WTC11 (cell line): ENCODE results near the gene SUSD6. TPM values are rescaled to one million over a fixed set of nuclear protein-coding genes. Genes with fewer than 3 reads are reported as not detected.

ENCODE experiments used
- ATAC-seq: fragments of 200-7000 bp; cut with Tn5 transposase; 2 replicates; pipeline ENCODE4 v1.10.0; 2021; ENCODE audit warnings: mild to moderate bottlenecking, moderate library complexity
- CTCF ChIA-PET: fragments of 300-600 bp; sonication (Branson Sonifier 250); formaldehyde crosslinking; loops from one replicate; lab custom pipeline; 2021; ENCODE audit warnings: antibody characterized with exemption; lab: Charles Lee
- POLR2A ChIA-PET: fragments of 350-600 bp; sonication (Branson Sonifier 250); formaldehyde crosslinking; loops from one replicate; lab custom pipeline; 2021; ENCODE audit warnings: antibody characterized with exemption; lab: Charles Lee
- DNase-seq: peaks from one replicate; pipeline ENCODE4 v3.0.0; 2021; ENCODE audit warnings: low spot score
- H3K27ac Mint-ChIP-seq: 2 replicates; pipeline ENCODE4 v1.8.0; 2021; ENCODE audit warnings: mixed read lengths
- H3K27me3 Mint-ChIP-seq: 2 replicates; pipeline ENCODE4 v1.8.0; 2021; ENCODE audit warnings: low read depth, mild to moderate bottlenecking, moderate library complexity, mixed read lengths
- H3K36me3 Mint-ChIP-seq: 2 replicates; pipeline ENCODE4 v1.8.0; 2021; ENCODE audit warnings: mixed read lengths
- H3K4me1 Mint-ChIP-seq: 2 replicates; pipeline ENCODE4 v1.8.0; 2022; ENCODE audit warnings: mixed read lengths
- H3K4me3 Mint-ChIP-seq: 2 replicates; pipeline ENCODE4 v1.8.0; 2021; ENCODE audit warnings: mild to moderate bottlenecking, moderate library complexity, mixed read lengths
- H3K9me3 Mint-ChIP-seq: 2 replicates; pipeline ENCODE4 v1.8.0; 2021; ENCODE audit warnings: mixed read lengths
- CBFB ChIP-seq: sonication (generic); formaldehyde crosslinking; IDR thresholded peaks from 2 replicates; pipeline ENCODE4 v1.8.1; 2022; ENCODE audit warnings: mild to moderate bottlenecking, low read depth, missing genetic modification reagents
- EMX1 ChIP-seq: fragments of 250-450 bp; sonication (Bioruptor Pico); IDR thresholded peaks from 2 replicates; pipeline ENCODE4 v1.8.0; 2021; ENCODE audit warnings: mild to moderate bottlenecking
- GABPB1 ChIP-seq: sonication (generic); formaldehyde crosslinking; IDR thresholded peaks from 2 replicates; pipeline ENCODE4 v1.8.1; 2023; ENCODE audit warnings: mild to moderate bottlenecking, missing genetic modification reagents
- MYBL2 ChIP-seq: sonication (generic); formaldehyde crosslinking; IDR thresholded peaks from 2 replicates; pipeline ENCODE4 v1.8.1; 2023; ENCODE audit warnings: mild to moderate bottlenecking, moderate library complexity, missing genetic modification reagents
- NFE2L1 ChIP-seq: sonication (generic); formaldehyde crosslinking; IDR thresholded peaks from 2 replicates; pipeline ENCODE4 v1.8.1; 2023; ENCODE audit warnings: missing genetic modification reagents
- NR3C1 ChIP-seq: sonication (generic); formaldehyde crosslinking; conservative IDR thresholded peaks from 2 replicates; pipeline ENCODE4 v1.8.1; 2023; ENCODE audit warnings: low read depth, mild to moderate bottlenecking, missing genetic modification reagents
- RELA ChIP-seq: sonication (generic); formaldehyde crosslinking; IDR thresholded peaks from 2 replicates; pipeline ENCODE4 v1.8.1; 2022; ENCODE audit warnings: missing genetic modification reagents, mild to moderate bottlenecking, borderline replicate concordance
- ZBTB21 ChIP-seq: sonication (generic); formaldehyde crosslinking; IDR thresholded peaks from 2 replicates; pipeline ENCODE4 v1.8.1; 2023; ENCODE audit warnings: mild to moderate bottlenecking, missing genetic modification reagents, borderline replicate concordance
- ZNF121 ChIP-seq: sonication (generic); formaldehyde crosslinking; IDR thresholded peaks from 2 replicates; pipeline ENCODE4 v1.8.0; 2023; ENCODE audit warnings: missing genetic modification reagents
- ZNF138 ChIP-seq: sonication (generic); formaldehyde crosslinking; conservative IDR thresholded peaks from 2 replicates; pipeline ENCODE4 v1.8.1; 2022; ENCODE audit warnings: mild to moderate bottlenecking, moderate library complexity, missing genetic modification reagents
- ZNF219 ChIP-seq: sonication (generic); formaldehyde crosslinking; IDR thresholded peaks from 2 replicates; pipeline ENCODE4 v1.8.0; 2023; ENCODE audit warnings: missing genetic modification reagents, mild to moderate bottlenecking, borderline replicate concordance
- ZNF671 ChIP-seq: fragments of 250-450 bp; sonication (Bioruptor Pico); IDR thresholded peaks from 2 replicates; pipeline ENCODE4 v1.8.0; 2021; ENCODE audit warnings: mild to moderate bottlenecking
- total RNA-seq: library from RNA; stranded (reverse); gene quantifications from 3 replicates; pipeline ENCODE4 v1.2.3, GENCODE V29; 2021
- TF ChIP-seq, protein P1 (sequence below): sonication (generic); formaldehyde crosslinking; IDR thresholded peaks from 2 replicates; pipeline ENCODE4 v1.8.0; 2023; ENCODE audit warnings: missing genetic modification reagents, mild to moderate bottlenecking, borderline replicate concordance
- TF ChIP-seq, protein P2 (sequence below): sonication (generic); formaldehyde crosslinking; IDR thresholded peaks from 2 replicates; pipeline ENCODE4 v1.8.1; 2023; ENCODE audit warnings: mild to moderate bottlenecking, missing genetic modification reagents, borderline replicate concordance
- TF ChIP-seq, protein P3 (sequence below): sonication (generic); formaldehyde crosslinking; IDR thresholded peaks from 2 replicates; pipeline ENCODE4 v1.8.1; 2023; ENCODE audit warnings: mild to moderate bottlenecking, moderate library complexity, missing genetic modification reagents
- TF ChIP-seq, protein P4 (sequence below): fragments of 250-450 bp; sonication (Bioruptor Pico); IDR thresholded peaks from 2 replicates; pipeline ENCODE4 v2.1.2; 2022; ENCODE audit warnings: mild to moderate bottlenecking, moderate library complexity
- TF ChIP-seq, protein P5 (sequence below): sonication (generic); formaldehyde crosslinking; IDR thresholded peaks from 2 replicates; pipeline ENCODE4 v1.8.0; 2022; ENCODE audit warnings: missing genetic modification reagents
- TF ChIP-seq, protein P6 (sequence below): sonication (generic); formaldehyde crosslinking; IDR thresholded peaks from 2 replicates; pipeline ENCODE4 v1.8.0; 2023; ENCODE audit warnings: mild to moderate bottlenecking, missing genetic modification reagents

SUSD6 gene
- total RNA-seq, 1 experiment from 2014 or later = 10.1 TPM

DNA sequence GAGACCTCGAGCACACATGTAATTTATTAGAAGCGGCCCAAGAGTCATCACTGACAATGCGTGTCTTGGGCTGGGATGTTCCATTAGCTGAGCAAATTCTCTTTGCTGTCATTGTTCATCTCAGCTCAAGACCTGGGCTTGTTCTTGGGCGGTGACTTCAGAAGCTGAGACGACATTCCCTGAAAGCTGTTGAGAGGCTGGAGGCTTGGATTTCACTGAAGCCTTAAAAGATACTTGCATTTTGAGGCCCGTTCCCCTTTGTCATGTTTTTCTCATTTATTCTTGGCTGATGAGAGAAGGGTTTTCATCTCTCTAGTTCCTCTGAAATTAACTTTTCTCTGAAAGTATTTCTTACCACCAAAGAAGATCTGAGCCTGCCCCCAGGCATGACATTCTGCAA lies 16.6 kb upstream of the SUSD6 start:
- ChIA-PET POLR2A (no interaction called here), CTCF (interaction anchor here (0.6 to 2.8 kb wide), 4 partner anchors 10 to 132 kb away, joined by 3 to 17 read pairs (median 4); partner anchors contain the start of gene CCDC177)
- H3K27ac Mint-ChIP-seq = no peak overlapping the region
- H3K9me3 Mint-ChIP-seq = no peaks in the 10 kb centered on the region
- no peak for ATAC-seq
- TF ChIP-seq, protein P1, sequence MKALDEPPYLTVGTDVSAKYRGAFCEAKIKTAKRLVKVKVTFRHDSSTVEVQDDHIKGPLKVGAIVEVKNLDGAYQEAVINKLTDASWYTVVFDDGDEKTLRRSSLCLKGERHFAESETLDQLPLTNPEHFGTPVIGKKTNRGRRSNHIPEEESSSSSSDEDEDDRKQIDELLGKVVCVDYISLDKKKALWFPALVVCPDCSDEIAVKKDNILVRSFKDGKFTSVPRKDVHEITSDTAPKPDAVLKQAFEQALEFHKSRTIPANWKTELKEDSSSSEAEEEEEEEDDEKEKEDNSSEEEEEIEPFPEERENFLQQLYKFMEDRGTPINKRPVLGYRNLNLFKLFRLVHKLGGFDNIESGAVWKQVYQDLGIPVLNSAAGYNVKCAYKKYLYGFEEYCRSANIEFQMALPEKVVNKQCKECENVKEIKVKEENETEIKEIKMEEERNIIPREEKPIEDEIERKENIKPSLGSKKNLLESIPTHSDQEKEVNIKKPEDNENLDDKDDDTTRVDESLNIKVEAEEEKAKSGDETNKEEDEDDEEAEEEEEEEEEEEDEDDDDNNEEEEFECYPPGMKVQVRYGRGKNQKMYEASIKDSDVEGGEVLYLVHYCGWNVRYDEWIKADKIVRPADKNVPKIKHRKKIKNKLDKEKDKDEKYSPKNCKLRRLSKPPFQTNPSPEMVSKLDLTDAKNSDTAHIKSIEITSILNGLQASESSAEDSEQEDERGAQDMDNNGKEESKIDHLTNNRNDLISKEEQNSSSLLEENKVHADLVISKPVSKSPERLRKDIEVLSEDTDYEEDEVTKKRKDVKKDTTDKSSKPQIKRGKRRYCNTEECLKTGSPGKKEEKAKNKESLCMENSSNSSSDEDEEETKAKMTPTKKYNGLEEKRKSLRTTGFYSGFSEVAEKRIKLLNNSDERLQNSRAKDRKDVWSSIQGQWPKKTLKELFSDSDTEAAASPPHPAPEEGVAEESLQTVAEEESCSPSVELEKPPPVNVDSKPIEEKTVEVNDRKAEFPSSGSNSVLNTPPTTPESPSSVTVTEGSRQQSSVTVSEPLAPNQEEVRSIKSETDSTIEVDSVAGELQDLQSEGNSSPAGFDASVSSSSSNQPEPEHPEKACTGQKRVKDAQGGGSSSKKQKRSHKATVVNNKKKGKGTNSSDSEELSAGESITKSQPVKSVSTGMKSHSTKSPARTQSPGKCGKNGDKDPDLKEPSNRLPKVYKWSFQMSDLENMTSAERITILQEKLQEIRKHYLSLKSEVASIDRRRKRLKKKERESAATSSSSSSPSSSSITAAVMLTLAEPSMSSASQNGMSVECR (CRISPR knock-in tag) = no peak
- TF ChIP-seq MYBL2 (CRISPR knock-in tag) = no peak
- no peak for TF ChIP-seq ZNF138 (CRISPR knock-in tag)
- no peak for TF ChIP-seq ZNF121 (CRISPR knock-in tag)
- TF ChIP-seq EMX1 (CRISPR knock-in tag) = no peak
- TF ChIP-seq NR3C1 (CRISPR knock-in tag) = no peak
- no peak for TF ChIP-seq GABPB1
- no peak for TF ChIP-seq ZNF219
- no peak for TF ChIP-seq CBFB (CRISPR knock-in tag)
- TF ChIP-seq, protein P2, sequence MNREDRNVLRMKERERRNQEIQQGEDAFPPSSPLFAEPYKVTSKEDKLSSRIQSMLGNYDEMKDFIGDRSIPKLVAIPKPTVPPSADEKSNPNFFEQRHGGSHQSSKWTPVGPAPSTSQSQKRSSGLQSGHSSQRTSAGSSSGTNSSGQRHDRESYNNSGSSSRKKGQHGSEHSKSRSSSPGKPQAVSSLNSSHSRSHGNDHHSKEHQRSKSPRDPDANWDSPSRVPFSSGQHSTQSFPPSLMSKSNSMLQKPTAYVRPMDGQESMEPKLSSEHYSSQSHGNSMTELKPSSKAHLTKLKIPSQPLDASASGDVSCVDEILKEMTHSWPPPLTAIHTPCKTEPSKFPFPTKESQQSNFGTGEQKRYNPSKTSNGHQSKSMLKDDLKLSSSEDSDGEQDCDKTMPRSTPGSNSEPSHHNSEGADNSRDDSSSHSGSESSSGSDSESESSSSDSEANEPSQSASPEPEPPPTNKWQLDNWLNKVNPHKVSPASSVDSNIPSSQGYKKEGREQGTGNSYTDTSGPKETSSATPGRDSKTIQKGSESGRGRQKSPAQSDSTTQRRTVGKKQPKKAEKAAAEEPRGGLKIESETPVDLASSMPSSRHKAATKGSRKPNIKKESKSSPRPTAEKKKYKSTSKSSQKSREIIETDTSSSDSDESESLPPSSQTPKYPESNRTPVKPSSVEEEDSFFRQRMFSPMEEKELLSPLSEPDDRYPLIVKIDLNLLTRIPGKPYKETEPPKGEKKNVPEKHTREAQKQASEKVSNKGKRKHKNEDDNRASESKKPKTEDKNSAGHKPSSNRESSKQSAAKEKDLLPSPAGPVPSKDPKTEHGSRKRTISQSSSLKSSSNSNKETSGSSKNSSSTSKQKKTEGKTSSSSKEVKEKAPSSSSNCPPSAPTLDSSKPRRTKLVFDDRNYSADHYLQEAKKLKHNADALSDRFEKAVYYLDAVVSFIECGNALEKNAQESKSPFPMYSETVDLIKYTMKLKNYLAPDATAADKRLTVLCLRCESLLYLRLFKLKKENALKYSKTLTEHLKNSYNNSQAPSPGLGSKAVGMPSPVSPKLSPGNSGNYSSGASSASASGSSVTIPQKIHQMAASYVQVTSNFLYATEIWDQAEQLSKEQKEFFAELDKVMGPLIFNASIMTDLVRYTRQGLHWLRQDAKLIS = no peak
- TF ChIP-seq, protein P3, sequence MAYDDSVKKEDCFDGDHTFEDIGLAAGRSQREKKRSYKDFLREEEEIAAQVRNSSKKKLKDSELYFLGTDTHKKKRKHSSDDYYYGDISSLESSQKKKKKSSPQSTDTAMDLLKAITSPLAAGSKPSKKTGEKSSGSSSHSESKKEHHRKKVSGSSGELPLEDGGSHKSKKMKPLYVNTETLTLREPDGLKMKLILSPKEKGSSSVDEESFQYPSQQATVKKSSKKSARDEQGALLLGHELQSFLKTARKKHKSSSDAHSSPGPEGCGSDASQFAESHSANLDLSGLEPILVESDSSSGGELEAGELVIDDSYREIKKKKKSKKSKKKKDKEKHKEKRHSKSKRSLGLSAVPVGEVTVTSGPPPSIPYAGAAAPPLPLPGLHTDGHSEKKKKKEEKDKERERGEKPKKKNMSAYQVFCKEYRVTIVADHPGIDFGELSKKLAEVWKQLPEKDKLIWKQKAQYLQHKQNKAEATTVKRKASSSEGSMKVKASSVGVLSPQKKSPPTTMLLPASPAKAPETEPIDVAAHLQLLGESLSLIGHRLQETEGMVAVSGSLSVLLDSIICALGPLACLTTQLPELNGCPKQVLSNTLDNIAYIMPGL = no peak
- TF ChIP-seq, protein P4, sequence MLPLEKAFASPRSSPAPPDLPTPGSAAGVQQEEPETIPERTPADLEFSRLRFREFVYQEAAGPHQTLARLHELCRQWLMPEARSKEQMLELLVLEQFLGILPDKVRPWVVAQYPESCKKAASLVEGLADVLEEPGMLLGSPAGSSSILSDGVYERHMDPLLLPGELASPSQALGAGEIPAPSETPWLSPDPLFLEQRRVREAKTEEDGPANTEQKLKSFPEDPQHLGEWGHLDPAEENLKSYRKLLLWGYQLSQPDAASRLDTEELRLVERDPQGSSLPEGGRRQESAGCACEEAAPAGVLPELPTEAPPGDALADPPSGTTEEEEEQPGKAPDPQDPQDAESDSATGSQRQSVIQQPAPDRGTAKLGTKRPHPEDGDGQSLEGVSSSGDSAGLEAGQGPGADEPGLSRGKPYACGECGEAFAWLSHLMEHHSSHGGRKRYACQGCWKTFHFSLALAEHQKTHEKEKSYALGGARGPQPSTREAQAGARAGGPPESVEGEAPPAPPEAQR (CRISPR knock-in tag) = no peak
- TF ChIP-seq NFE2L1 = no peak
- no peak for TF ChIP-seq RELA (CRISPR knock-in tag)
- TF ChIP-seq, protein P5, sequence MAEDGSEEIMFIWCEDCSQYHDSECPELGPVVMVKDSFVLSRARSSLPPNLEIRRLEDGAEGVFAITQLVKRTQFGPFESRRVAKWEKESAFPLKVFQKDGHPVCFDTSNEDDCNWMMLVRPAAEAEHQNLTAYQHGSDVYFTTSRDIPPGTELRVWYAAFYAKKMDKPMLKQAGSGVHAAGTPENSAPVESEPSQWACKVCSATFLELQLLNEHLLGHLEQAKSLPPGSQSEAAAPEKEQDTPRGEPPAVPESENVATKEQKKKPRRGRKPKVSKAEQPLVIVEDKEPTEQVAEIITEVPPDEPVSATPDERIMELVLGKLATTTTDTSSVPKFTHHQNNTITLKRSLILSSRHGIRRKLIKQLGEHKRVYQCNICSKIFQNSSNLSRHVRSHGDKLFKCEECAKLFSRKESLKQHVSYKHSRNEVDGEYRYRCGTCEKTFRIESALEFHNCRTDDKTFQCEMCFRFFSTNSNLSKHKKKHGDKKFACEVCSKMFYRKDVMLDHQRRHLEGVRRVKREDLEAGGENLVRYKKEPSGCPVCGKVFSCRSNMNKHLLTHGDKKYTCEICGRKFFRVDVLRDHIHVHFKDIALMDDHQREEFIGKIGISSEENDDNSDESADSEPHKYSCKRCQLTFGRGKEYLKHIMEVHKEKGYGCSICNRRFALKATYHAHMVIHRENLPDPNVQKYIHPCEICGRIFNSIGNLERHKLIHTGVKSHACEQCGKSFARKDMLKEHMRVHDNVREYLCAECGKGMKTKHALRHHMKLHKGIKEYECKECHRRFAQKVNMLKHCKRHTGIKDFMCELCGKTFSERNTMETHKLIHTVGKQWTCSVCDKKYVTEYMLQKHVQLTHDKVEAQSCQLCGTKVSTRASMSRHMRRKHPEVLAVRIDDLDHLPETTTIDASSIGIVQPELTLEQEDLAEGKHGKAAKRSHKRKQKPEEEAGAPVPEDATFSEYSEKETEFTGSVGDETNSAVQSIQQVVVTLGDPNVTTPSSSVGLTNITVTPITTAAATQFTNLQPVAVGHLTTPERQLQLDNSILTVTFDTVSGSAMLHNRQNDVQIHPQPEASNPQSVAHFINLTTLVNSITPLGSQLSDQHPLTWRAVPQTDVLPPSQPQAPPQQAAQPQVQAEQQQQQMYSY (CRISPR knock-in tag) = no peak
- TF ChIP-seq, protein P6, sequence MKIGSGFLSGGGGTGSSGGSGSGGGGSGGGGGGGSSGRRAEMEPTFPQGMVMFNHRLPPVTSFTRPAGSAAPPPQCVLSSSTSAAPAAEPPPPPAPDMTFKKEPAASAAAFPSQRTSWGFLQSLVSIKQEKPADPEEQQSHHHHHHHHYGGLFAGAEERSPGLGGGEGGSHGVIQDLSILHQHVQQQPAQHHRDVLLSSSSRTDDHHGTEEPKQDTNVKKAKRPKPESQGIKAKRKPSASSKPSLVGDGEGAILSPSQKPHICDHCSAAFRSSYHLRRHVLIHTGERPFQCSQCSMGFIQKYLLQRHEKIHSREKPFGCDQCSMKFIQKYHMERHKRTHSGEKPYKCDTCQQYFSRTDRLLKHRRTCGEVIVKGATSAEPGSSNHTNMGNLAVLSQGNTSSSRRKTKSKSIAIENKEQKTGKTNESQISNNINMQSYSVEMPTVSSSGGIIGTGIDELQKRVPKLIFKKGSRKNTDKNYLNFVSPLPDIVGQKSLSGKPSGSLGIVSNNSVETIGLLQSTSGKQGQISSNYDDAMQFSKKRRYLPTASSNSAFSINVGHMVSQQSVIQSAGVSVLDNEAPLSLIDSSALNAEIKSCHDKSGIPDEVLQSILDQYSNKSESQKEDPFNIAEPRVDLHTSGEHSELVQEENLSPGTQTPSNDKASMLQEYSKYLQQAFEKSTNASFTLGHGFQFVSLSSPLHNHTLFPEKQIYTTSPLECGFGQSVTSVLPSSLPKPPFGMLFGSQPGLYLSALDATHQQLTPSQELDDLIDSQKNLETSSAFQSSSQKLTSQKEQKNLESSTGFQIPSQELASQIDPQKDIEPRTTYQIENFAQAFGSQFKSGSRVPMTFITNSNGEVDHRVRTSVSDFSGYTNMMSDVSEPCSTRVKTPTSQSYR = no peak
- no peak for TF ChIP-seq ZBTB21 (CRISPR knock-in tag)
- no peak for TF ChIP-seq ZNF671
- no peak for DNase-seq
- no peaks in the 10 kb centered on the region for H3K36me3 Mint-ChIP-seq
- no peaks in the 10 kb centered on the region for H3K4me1 Mint-ChIP-seq
- no peak overlapping the region for H3K4me3 Mint-ChIP-seq
- H3K27me3 Mint-ChIP-seq = no peaks in the 10 kb centered on the region
